Loucy (cell line): Measurements from ENCODE around the gene TJP2.

ENCODE experiments used
- H2AFZ ChIP-seq: fragments of 200-600 bp; sonication (generic); 2 replicates; pipeline ENCODE4 v1.6.0; 2016; ENCODE audit warnings: antibody characterized with exemption, mild to moderate bottlenecking, low read length, moderate library complexity
- H3F3A ChIP-seq: fragments of 200-600 bp; 2 replicates; pipeline ENCODE4 v1.6.0; 2016; ENCODE audit warnings: antibody characterized with exemption, low read depth, mild to moderate bottlenecking
- H3K27me3 ChIP-seq: fragments of 200-600 bp; sonication (generic); 2 replicates; pipeline ENCODE4 v1.6.1; 2014; ENCODE audit warnings: low read length, mild to moderate bottlenecking; ENCODE audit not compliant: insufficient read depth, poor library complexity, severe bottlenecking
- H3K36me3 ChIP-seq: fragments of 200-600 bp; sonication (generic); 2 replicates; pipeline ENCODE4 v1.6.1; 2016; ENCODE audit warnings: low read length; ENCODE audit not compliant: insufficient read depth
- H3K4me1 ChIP-seq: fragments of 200-600 bp; sonication (generic); 2 replicates; pipeline ENCODE4 v1.5.1; 2014; ENCODE audit warnings: low read length, mild to moderate bottlenecking; ENCODE audit not compliant: insufficient read depth, poor library complexity, severe bottlenecking
- H3K4me2 ChIP-seq: fragments of 200-600 bp; sonication (generic); 2 replicates; pipeline ENCODE4 v1.6.0; 2014; ENCODE audit warnings: antibody characterized with exemption, low read length, low read depth, mild to moderate bottlenecking; ENCODE audit not compliant: poor library complexity, severe bottlenecking
- H3K4me3 ChIP-seq: fragments of 200-600 bp; sonication (generic); 2 replicates; pipeline ENCODE4 v1.5.1; 2014; ENCODE audit warnings: low read length, mild to moderate bottlenecking, mixed read lengths; ENCODE audit not compliant: poor library complexity, severe bottlenecking
- H3K79me2 ChIP-seq: fragments of 200-600 bp; sonication (generic); 2 replicates; pipeline ENCODE4 v1.6.1; 2014; ENCODE audit warnings: low read length; ENCODE audit not compliant: insufficient read depth
- H3K9ac ChIP-seq: fragments of 200-600 bp; sonication (generic); 2 replicates; pipeline ENCODE4 v1.6.0; 2014; ENCODE audit warnings: mild to moderate bottlenecking, low read depth, low read length, moderate library complexity; ENCODE audit not compliant: poor library complexity, severe bottlenecking
- H3K9me2 ChIP-seq: fragments of 200-600 bp; sonication (generic); replicated peaks from 2 replicates; pipeline ENCODE4 v1.6.1; 2016; ENCODE audit warnings: low read depth, low read length, mixed read lengths
- H3K9me3 ChIP-seq: fragments of 200-600 bp; sonication (generic); 2 replicates; pipeline ENCODE4 v1.6.1; 2014; ENCODE audit warnings: mild to moderate bottlenecking, antibody characterized with exemption, low read length, low read depth; ENCODE audit not compliant: insufficient read depth
- H4K20me1 ChIP-seq: fragments of 200-600 bp; sonication (generic); 2 replicates; pipeline ENCODE4 v1.6.0; 2014; ENCODE audit warnings: antibody characterized with exemption, low read length, mild to moderate bottlenecking; ENCODE audit not compliant: insufficient read depth, poor library complexity, severe bottlenecking
- EZH2phosphoT487 ChIP-seq: fragments of 200-600 bp; IDR thresholded peaks from 2 replicates; pipeline ENCODE4 v1.6.1; 2018; ENCODE audit warnings: antibody characterized with exemption, mild to moderate bottlenecking, moderate library complexity, borderline replicate concordance
- TF ChIP-seq, protein P1 (sequence below): fragments of 200-600 bp; sonication (generic); conservative IDR thresholded peaks from 2 replicates; pipeline ENCODE4 v1.5.1; 2014; ENCODE audit warnings: mild to moderate bottlenecking, antibody characterized with exemption, low read length

TJP2 gene

DNA sequence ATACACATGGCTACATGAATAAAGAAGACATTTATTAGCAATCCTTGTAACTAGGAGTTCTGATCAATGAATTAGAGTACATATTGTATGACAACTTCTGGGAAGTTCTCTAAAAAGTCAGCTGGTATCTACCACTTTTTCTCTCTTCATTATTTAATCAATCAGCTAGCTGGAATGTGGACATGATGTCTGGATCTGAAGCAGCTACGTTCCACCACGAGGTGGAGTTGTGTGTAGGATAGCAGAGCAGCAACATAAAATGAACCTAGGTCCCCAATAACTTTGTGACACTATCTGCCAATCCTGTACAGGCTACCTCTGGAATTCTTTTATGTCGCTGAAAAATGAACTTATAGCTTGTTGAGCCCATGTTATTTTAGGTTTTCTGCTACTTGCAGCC, 118.0 kb downstream of the TJP2 start:
- Histone ChIP-seq H3K4me2 (no peak overlapping the region), H3K79me2 (no peaks in the 10 kb centered on the region), H3K9me3 (no peaks in the 10 kb centered on the region), H3K27me3 (no peaks in the 10 kb centered on the region), H3K4me3 (no peak overlapping the region), H3K9ac (no peak overlapping the region), H3K4me1 (no peaks in the 10 kb centered on the region), H2AFZ (no peak overlapping the region), H3K36me3 (no peaks in the 10 kb centered on the region), H4K20me1 (no peaks in the 10 kb centered on the region), H3K9me2 (no peaks in the 10 kb centered on the region), H3F3A (no peaks in the 10 kb centered on the region)
- TF ChIP-seq EZH2phosphoT487 = no peak
- TF ChIP-seq, protein P1, sequence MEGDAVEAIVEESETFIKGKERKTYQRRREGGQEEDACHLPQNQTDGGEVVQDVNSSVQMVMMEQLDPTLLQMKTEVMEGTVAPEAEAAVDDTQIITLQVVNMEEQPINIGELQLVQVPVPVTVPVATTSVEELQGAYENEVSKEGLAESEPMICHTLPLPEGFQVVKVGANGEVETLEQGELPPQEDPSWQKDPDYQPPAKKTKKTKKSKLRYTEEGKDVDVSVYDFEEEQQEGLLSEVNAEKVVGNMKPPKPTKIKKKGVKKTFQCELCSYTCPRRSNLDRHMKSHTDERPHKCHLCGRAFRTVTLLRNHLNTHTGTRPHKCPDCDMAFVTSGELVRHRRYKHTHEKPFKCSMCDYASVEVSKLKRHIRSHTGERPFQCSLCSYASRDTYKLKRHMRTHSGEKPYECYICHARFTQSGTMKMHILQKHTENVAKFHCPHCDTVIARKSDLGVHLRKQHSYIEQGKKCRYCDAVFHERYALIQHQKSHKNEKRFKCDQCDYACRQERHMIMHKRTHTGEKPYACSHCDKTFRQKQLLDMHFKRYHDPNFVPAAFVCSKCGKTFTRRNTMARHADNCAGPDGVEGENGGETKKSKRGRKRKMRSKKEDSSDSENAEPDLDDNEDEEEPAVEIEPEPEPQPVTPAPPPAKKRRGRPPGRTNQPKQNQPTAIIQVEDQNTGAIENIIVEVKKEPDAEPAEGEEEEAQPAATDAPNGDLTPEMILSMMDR = no peak

DNA sequence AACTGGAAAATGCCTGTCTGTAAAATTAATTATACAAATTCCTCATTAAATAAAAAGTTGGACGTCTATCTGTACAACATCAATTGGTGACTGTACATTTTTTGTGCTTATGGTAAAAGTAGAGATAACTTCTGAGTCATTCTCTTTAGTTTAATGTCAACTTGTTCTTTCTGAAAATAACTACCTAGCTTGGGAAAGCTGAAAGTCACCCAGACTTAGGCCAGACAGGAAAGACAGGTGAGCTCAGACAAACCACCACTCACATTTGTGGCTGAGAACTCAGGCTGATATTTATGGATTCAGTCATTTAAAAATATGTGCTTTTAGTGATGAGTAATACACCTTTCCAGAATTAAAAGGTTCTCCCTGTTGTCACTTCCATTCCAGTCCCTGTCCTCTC, 119.1 kb downstream of the TJP2 start:
- no peaks in the 10 kb centered on the region for H3K27me3 ChIP-seq
- no peaks in the 10 kb centered on the region for H3K36me3 ChIP-seq
- H3K9ac ChIP-seq = no peak overlapping the region
- no peak overlapping the region for H3K4me3 ChIP-seq
- no peaks in the 10 kb centered on the region for H3K9me3 ChIP-seq
- H3K9me2 ChIP-seq = no peaks in the 10 kb centered on the region
- H3K79me2 ChIP-seq = no peaks in the 10 kb centered on the region
- TF ChIP-seq, protein P1 = no peak
- TF ChIP-seq EZH2phosphoT487 = no peak
- H2AFZ ChIP-seq = no peak overlapping the region
- no peaks in the 10 kb centered on the region for H4K20me1 ChIP-seq
- no peak overlapping the region for H3K4me2 ChIP-seq
- no peaks in the 10 kb centered on the region for H3F3A ChIP-seq
- no peaks in the 10 kb centered on the region for H3K4me1 ChIP-seq

DNA sequence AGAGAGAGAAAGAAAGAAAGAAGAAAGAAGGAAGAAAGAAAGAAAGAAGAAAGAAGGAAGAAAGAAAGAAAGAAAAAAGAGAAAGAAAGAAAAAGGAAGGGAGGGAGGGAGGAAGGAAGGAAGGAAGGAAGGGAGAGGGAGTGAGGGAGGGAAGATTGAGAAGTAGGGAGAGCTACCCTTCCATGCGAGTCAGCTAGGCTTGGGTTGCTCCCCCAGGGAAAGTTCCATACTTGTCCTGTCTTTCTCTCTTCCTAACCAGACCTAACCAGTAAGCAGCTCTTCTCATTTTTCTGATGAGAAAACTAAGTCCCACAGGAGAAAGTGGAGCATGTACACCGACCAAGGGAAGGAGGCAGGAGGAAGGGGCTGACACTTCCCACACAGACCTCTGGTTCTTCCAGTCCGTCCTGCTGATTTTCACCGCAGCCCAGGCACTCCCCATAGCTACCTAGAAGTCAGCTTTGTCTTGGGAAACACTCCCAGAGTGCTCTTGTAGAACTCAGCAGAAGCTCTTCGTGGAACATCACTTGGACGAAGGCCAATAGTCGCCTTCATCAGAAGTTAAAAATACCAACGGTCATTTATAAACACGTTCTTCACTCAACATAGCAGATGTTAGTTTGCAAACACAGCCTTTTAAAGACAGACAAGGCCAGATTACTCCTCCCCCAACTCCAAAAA, 121.9 kb downstream of the TJP2 start:
- no peak overlapping the region for H3K4me2 ChIP-seq
- TF ChIP-seq, protein P1 = no peak
- no peak for TF ChIP-seq EZH2phosphoT487

More for the DNA sequence above, 121.9 kb downstream of the TJP2 start:
- H3K36me3 ChIP-seq = no peaks in the 10 kb centered on the region
- H3F3A ChIP-seq = no peaks in the 10 kb centered on the region
- H3K9me2 ChIP-seq = no peaks in the 10 kb centered on the region
- H3K79me2 ChIP-seq = no peaks in the 10 kb centered on the region
- no peak overlapping the region for H3K9ac ChIP-seq
- H2AFZ ChIP-seq = no peak overlapping the region
- no peaks in the 10 kb centered on the region for H4K20me1 ChIP-seq
- H3K9me3 ChIP-seq = no peaks in the 10 kb centered on the region
- no peaks in the 10 kb centered on the region for H3K4me1 ChIP-seq
- no peaks in the 10 kb centered on the region for H3K27me3 ChIP-seq
- no peak overlapping the region for H3K4me3 ChIP-seq
